Measurements from ENCODE around the gene SPAST.

Gene SPAST

DNA sequence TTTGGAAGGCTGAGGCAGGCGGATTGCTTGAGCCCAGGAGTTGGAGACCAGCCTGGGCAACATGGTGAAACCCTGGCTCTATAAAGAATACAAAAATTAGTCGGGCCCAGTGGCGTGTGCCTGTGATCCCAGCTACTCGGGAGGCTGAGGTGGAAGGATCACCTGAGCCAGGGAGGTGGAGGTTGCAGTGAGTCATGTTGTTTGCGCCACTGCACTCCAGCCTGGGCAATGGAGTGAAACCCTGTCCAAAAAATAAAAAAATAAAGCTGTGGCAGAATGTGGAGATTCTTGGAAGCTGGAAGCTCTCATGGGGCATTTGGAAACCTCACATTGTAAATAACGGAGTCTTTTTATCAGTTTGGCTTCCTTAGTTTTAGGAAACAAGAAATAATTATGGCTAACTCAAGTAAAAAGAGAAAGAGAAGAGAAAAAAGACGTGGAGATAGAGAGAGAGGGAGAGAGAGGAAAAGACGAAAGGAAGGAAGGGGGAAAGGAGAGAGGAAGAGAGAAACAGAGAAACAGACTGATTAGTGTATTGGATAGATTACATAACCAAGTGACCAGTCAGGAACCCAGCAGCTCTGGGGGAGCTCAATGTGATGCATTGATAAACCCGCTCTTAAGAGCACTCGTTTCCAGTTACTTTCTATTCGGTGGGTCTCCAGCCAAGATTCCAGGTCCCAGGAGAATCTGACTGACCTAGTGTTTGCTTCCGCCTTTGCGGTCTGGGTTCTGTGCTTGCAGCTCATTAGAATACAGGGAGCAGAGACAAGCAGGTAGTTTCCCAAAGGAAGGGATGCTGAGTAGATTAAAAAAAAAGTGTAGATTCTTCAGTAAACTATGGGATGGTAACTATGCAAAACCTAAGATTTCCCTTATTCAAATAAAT lies 1.1 kb upstream of the SPAST start:
- peak overlapping the region; percentile 85 for H3K9ac ChIP-seq (ENCODE audit: low read depth, low read length)
- peak overlapping the region; percentile 83 for H3K4me2 ChIP-seq (ENCODE audit: low read length)
- peaks cover 17% of the 10 kb centered on the region for H3K4me1 ChIP-seq (ENCODE audit: control insufficient read depth, insufficient read depth, low read length)
- H3K36me3 ChIP-seq (ENCODE audit: insufficient read depth, low read length) = no peaks in the 10 kb centered on the region
- H3K4me3 ChIP-seq (ENCODE audit: low read length) = peak overlapping the region; percentile 87
- no peaks in the 10 kb centered on the region for H3K27me3 ChIP-seq (ENCODE audit: control insufficient read depth, insufficient read depth, low read length)
- H3K9me3 ChIP-seq (replicated peaks; ENCODE audit: low read length) = no peaks in the 10 kb centered on the region

DNA sequence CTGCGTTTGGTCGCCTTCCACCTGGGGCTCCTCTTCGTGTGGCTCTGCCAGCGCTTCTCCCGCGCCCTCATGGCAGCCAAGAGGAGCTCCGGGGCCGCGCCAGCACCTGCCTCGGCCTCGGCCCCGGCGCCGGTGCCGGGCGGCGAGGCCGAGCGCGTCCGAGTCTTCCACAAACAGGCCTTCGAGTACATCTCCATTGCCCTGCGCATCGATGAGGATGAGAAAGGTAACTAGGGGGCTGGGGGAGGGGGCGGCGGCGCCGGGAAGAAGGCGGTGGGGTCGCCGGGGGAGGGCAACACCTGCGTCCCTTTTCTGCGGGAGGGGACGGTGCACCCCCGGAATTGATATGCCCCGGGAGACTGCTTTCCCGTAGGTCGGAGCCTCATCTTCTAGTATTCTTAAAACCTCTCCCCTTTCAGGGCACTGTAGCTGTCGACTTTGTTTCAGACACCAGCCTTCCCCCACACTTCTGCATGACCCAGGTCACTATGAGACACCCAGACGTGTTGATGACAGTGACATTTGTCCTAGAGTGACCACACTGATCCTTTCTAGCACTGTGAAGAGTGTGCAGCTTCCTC lies 755 bp downstream of the SPAST start:
- Histone ChIP-seq H3K4me1 (ENCODE audit: control insufficient read depth, insufficient read depth, low read length) (peaks cover 17% of the 10 kb centered on the region), H3K36me3 (ENCODE audit: insufficient read depth, low read length) (no peaks in the 10 kb centered on the region), H3K27me3 (ENCODE audit: control insufficient read depth, insufficient read depth, low read length) (no peaks in the 10 kb centered on the region), H3K4me2 (ENCODE audit: low read length) (peak overlapping the region; percentile 83), H3K9me3 (replicated peaks; ENCODE audit: low read length) (no peaks in the 10 kb centered on the region), H3K4me3 (ENCODE audit: low read length) (peak overlapping the region; percentile 87), H3K9ac (ENCODE audit: low read depth, low read length) (peak overlapping the region; percentile 82)

DNA sequence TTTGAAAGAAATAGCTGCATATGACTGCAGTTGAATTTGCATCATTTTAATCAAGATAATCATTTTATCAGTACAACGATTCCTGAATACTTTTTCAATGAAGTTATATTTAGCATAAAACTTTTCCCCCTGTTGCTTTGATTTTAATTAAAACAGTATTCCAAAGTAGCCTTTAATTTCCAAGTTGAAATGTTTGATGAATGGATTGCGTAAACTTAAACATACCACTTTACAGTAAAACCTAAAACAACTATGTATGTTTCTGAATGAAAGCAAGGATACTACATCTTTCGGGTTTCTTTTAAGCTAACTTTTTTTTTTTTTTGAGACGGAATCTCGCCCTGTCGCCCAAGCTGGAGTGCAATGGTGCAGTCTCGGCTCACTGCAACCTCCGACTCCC lies 1.4 kb downstream of the SPAST start:
- peak overlapping the region; percentile 87 for H3K4me3 ChIP-seq (ENCODE audit: low read length)
- peak overlapping the region; percentile 83 for H3K4me2 ChIP-seq (ENCODE audit: low read length)
- H3K4me1 ChIP-seq (ENCODE audit: control insufficient read depth, insufficient read depth, low read length) = peaks cover 17% of the 10 kb centered on the region
- no peaks in the 10 kb centered on the region for H3K27me3 ChIP-seq (ENCODE audit: control insufficient read depth, insufficient read depth, low read length)
- peak overlapping the region; percentile 82 for H3K9ac ChIP-seq (ENCODE audit: low read depth, low read length)
- no peaks in the 10 kb centered on the region for H3K9me3 ChIP-seq (replicated peaks; ENCODE audit: low read length)
- H3K36me3 ChIP-seq (ENCODE audit: insufficient read depth, low read length) = no peaks in the 10 kb centered on the region

DNA sequence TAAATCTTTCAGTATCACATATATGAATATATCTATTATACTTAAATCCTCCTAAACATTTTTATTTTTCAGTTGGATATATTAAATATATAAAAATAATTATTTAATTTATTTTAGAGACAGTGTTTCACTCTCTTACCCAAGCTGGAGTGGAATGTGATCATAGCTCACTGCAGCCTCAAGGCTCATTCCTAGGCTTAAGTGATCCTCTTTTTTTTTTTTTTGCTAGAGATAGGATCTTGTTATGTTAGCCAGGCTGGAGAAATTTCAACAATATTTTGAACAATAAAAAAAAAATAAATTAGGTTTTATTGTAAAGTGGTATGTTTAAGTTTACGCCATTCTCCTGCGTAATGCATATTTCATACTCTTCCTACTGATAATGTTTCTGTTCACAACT lies 4.2 kb downstream of the SPAST start:
- H3K27me3 ChIP-seq (ENCODE audit: control insufficient read depth, insufficient read depth, low read length) = no peaks in the 10 kb centered on the region
- no peak overlapping the region for H3K4me2 ChIP-seq (ENCODE audit: low read length)
- no peaks in the 10 kb centered on the region for H3K9me3 ChIP-seq (replicated peaks; ENCODE audit: low read length)
- H3K36me3 ChIP-seq (ENCODE audit: insufficient read depth, low read length) = no peaks in the 10 kb centered on the region
- H3K9ac ChIP-seq (ENCODE audit: low read depth, low read length) = no peak overlapping the region
- peaks cover 10% of the 10 kb centered on the region for H3K4me1 ChIP-seq (ENCODE audit: control insufficient read depth, insufficient read depth, low read length)
- no peak overlapping the region for H3K4me3 ChIP-seq (ENCODE audit: low read length)

DNA sequence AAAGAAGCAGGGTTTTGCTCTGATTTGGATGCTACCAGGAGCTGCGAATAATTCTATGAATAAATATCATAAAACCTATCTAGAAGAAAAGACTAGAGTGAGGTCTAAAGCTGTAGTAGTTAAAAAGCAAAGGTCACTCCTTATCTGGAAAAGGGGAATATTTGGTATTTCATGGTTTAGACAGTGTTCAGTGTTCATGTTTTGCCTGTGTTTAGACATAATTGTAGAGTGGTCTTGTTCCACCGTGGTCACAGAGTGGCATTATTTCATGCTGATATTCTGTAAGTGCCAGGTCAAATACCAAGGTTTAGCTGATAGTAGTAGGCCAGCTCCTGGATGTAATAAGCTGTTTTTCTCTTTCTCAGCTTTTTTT lies 10.8 kb downstream of the SPAST start:
- Histone ChIP-seq H3K4me1 (ENCODE audit: control insufficient read depth, insufficient read depth, low read length) (no peaks in the 10 kb centered on the region), H3K36me3 (ENCODE audit: insufficient read depth, low read length) (no peaks in the 10 kb centered on the region), H3K9ac (ENCODE audit: low read depth, low read length) (no peak overlapping the region)

DNA sequence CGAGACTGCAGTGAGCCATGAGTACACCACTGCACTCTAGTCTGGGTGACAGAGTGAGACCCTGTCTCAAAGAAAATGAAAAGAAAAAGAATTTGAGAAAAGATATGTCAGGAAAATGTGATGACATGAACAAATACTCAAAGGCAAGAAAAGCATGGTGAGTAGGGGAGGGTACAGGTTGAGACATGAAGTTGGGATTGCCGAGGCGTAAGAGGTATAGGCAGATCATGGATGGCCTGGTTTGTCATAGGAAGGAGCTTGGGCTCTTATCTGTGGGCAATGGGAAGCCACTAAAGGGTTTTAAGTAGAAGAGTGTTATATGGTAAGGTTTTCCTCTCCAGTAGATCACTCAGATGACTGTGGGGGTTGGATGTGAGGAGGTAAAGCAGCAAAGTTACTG lies 32.3 kb downstream of the SPAST start:
- H3K9ac ChIP-seq (ENCODE audit: low read depth, low read length) = no peak overlapping the region
- H3K36me3 ChIP-seq (ENCODE audit: insufficient read depth, low read length) = no peaks in the 10 kb centered on the region
- no peak overlapping the region for H3K4me3 ChIP-seq (ENCODE audit: low read length)
- no peaks in the 10 kb centered on the region for H3K27me3 ChIP-seq (ENCODE audit: control insufficient read depth, insufficient read depth, low read length)
- H3K9me3 ChIP-seq (replicated peaks; ENCODE audit: low read length) = no peaks in the 10 kb centered on the region
- no peaks in the 10 kb centered on the region for H3K4me1 ChIP-seq (ENCODE audit: control insufficient read depth, insufficient read depth, low read length)
- no peak overlapping the region for H3K4me2 ChIP-seq (ENCODE audit: low read length)

More for the DNA sequence above, 10.8 kb downstream of the SPAST start:
- Histone ChIP-seq H3K4me3 (ENCODE audit: low read length) (no peak overlapping the region), H3K9me3 (replicated peaks; ENCODE audit: low read length) (no peaks in the 10 kb centered on the region), H3K4me2 (ENCODE audit: low read length) (no peak overlapping the region), H3K27me3 (ENCODE audit: control insufficient read depth, insufficient read depth, low read length) (no peaks in the 10 kb centered on the region)

DNA sequence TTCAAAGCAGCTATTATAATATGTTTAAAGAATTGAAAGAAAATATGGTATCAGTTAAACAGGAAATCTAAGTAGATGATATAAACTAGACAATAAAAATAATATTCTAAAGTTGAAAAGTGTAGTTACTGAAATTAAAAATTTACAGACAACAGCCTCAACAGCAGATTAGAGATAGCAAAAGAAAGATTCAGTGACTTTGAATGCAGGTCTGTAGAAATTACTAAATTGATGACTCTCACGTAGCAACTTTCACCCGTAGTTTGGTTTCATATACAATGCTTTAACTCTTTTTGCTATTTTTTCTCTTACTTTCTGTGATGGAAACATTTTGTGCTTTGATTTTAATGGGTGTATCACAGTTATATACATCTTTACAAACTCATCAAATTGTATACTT lies 44.8 kb downstream of the SPAST start:
- Histone ChIP-seq H3K4me3 (ENCODE audit: low read length) (no peak overlapping the region), H3K27me3 (ENCODE audit: control insufficient read depth, insufficient read depth, low read length) (no peaks in the 10 kb centered on the region), H3K9ac (ENCODE audit: low read depth, low read length) (no peak overlapping the region), H3K4me2 (ENCODE audit: low read length) (no peak overlapping the region), H3K9me3 (replicated peaks; ENCODE audit: low read length) (no peaks in the 10 kb centered on the region), H3K4me1 (ENCODE audit: control insufficient read depth, insufficient read depth, low read length) (no peaks in the 10 kb centered on the region), H3K36me3 (ENCODE audit: insufficient read depth, low read length) (peaks cover 2% of the 10 kb centered on the region)

DNA sequence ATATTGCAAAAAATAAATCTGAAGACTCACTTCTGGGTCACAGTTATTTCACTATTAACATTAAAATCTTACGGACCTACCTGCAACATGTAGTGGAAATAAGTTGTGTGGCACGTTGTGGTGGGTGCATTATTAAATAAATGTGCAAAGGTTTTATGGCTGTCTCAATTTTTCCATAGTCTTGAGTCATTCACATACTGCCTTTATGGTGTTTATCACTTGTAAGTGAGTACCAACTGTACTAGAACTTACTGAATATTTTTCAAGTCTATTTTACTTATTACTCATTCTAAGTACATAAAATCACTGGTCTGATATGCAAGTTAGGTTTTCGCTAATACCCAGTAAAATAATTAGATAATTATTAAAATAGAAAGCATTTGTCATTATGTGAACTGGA lies 54.7 kb downstream of the SPAST start:
- Histone ChIP-seq H3K36me3 (ENCODE audit: insufficient read depth, low read length) (peaks cover 4% of the 10 kb centered on the region), H3K9ac (ENCODE audit: low read depth, low read length) (no peak overlapping the region), H3K4me3 (ENCODE audit: low read length) (no peak overlapping the region), H3K4me2 (ENCODE audit: low read length) (no peak overlapping the region), H3K9me3 (replicated peaks; ENCODE audit: low read length) (no peaks in the 10 kb centered on the region), H3K4me1 (ENCODE audit: control insufficient read depth, insufficient read depth, low read length) (no peaks in the 10 kb centered on the region), H3K27me3 (ENCODE audit: control insufficient read depth, insufficient read depth, low read length) (no peaks in the 10 kb centered on the region)

DNA sequence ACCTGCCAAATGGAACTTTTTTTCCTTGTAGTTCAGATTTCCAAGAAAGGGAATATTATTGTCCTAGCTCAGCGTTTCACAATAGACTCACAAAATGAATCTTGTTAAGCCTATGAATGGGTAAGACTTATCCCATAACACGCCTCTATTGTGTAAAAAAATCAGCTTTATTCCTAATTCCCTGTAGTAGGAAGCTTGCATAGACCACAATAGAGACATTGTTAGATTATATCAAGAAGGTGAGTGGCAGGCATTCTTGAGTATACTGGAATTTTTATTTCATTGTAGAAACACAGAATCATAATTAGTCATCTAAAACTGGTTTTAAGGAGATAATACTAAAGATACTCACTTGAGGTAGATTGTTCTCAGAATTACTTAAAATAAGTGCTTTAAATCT lies 55.8 kb downstream of the SPAST start:
- peaks cover 8% of the 10 kb centered on the region for H3K36me3 ChIP-seq (ENCODE audit: insufficient read depth, low read length)
- H3K9ac ChIP-seq (ENCODE audit: low read depth, low read length) = no peak overlapping the region
- no peaks in the 10 kb centered on the region for H3K27me3 ChIP-seq (ENCODE audit: control insufficient read depth, insufficient read depth, low read length)
- no peaks in the 10 kb centered on the region for H3K9me3 ChIP-seq (replicated peaks; ENCODE audit: low read length)
- H3K4me1 ChIP-seq (ENCODE audit: control insufficient read depth, insufficient read depth, low read length) = no peaks in the 10 kb centered on the region
- H3K4me3 ChIP-seq (ENCODE audit: low read length) = no peak overlapping the region
- H3K4me2 ChIP-seq (ENCODE audit: low read length) = no peak overlapping the region

DNA sequence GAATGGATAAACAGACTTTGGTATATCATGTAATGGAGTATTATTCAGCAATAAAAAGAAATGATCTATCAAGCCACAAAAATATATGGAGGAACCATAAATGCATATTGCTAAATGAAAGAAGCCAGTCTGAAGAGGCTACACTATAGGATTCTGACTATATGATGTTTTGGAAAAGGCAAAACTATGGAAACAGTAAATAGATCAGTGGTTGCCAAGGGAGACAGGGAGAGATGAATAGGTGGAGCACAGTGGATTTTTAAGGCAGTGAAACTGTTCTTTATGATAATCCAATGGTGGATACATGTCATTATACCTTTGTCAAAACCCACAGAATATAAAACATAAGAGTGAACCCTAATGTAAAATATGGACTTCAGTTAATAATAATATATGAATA lies 61.3 kb downstream of the SPAST start:
- Histone ChIP-seq H3K36me3 (ENCODE audit: insufficient read depth, low read length) (peaks cover 14% of the 10 kb centered on the region), H3K4me2 (ENCODE audit: low read length) (no peak overlapping the region), H3K4me3 (ENCODE audit: low read length) (no peak overlapping the region), H3K9ac (ENCODE audit: low read depth, low read length) (no peak overlapping the region), H3K4me1 (ENCODE audit: control insufficient read depth, insufficient read depth, low read length) (no peaks in the 10 kb centered on the region), H3K27me3 (ENCODE audit: control insufficient read depth, insufficient read depth, low read length) (no peaks in the 10 kb centered on the region), H3K9me3 (replicated peaks; ENCODE audit: low read length) (no peaks in the 10 kb centered on the region)

DNA sequence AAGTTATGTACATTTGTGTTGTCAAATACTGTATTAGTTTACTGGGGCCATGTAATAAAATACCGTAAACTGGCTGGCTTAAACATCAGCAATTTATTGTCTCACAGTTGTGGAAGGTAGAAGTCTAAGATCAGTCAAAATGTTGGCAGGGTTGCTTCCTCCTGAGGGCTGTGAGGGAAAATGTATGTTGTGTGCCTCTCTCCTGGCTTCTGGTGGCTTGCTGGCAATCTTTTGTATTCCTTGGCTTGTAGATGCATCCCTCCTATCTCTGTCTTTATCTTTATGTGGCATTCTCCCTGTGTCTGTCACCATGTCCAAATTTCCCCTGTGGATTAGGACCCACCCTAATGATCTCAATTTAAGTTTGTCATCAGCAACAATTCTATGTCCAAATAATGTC lies 65.3 kb downstream of the SPAST start:
- no peak overlapping the region for H3K9ac ChIP-seq (ENCODE audit: low read depth, low read length)
- H3K4me1 ChIP-seq (ENCODE audit: control insufficient read depth, insufficient read depth, low read length) = no peaks in the 10 kb centered on the region
- H3K4me3 ChIP-seq (ENCODE audit: low read length) = no peak overlapping the region
- H3K36me3 ChIP-seq (ENCODE audit: insufficient read depth, low read length) = peaks cover 11% of the 10 kb centered on the region
- no peak overlapping the region for H3K4me2 ChIP-seq (ENCODE audit: low read length)
- no peaks in the 10 kb centered on the region for H3K9me3 ChIP-seq (replicated peaks; ENCODE audit: low read length)
- H3K27me3 ChIP-seq (ENCODE audit: control insufficient read depth, insufficient read depth, low read length) = no peaks in the 10 kb centered on the region

DNA sequence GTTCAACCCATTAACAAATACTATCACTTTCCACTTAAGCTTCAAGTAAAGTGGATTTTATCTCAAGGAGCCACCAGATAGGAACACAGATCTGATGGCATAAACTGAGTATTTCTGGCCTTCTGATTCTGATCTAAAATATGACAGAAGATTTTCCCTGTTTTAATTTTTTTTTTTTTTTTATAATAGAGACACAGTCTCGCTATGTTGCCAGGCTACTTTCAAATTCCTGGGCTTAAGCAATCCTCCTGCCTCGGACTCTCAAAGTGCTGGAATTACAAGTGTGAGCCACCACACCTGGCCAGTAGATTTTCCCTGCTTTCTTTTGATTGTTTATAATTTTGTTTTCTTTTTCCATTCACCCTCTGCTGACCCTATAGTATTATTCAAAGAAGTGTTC lies 65.7 kb downstream of the SPAST start:
- Histone ChIP-seq H3K36me3 (ENCODE audit: insufficient read depth, low read length) (peaks cover 10% of the 10 kb centered on the region), H3K9ac (ENCODE audit: low read depth, low read length) (no peak overlapping the region), H3K4me2 (ENCODE audit: low read length) (no peak overlapping the region), H3K4me3 (ENCODE audit: low read length) (no peak overlapping the region), H3K27me3 (ENCODE audit: control insufficient read depth, insufficient read depth, low read length) (no peaks in the 10 kb centered on the region), H3K4me1 (ENCODE audit: control insufficient read depth, insufficient read depth, low read length) (no peaks in the 10 kb centered on the region), H3K9me3 (replicated peaks; ENCODE audit: low read length) (no peaks in the 10 kb centered on the region)

Measured in skeletal muscle satellite cell (primary cell).